ENCODE data around the gene HJV.

Gene HJV

GRCh38 chr1:145974721-145975120, 46.8 kb downstream of the HJV start:
- Histone ChIP-seq H3K4me3 (ENCODE audit: low read depth, low read length) (no peak overlapping the region), H3K27me3 (no peaks in the 10 kb centered on the region), H3K36me3 (no peaks in the 10 kb centered on the region), H3K4me1 (peaks cover 19% of the 10 kb centered on the region), H3K9me3 (no peaks in the 10 kb centered on the region)
- DNase-seq: no peak
- TF ChIP-seq CTCF (IDR thresholded peaks at IDR 0.05; ENCODE audit: low read depth, low read length): no peak

GRCh38 chr1:145972580-145972979, 49.0 kb downstream of the HJV start:
- no peak overlapping the region for H3K4me3 ChIP-seq (ENCODE audit: low read depth, low read length)
- no peaks in the 10 kb centered on the region for H3K36me3 ChIP-seq
- DNase-seq: no peak
- H3K4me1 ChIP-seq: peaks cover under 1% of the 10 kb centered on the region
- no peaks in the 10 kb centered on the region for H3K9me3 ChIP-seq
- no peak for TF ChIP-seq CTCF (IDR thresholded peaks at IDR 0.05; ENCODE audit: low read depth, low read length)
- H3K27me3 ChIP-seq: no peaks in the 10 kb centered on the region
